Dermis microvascular lymphatic vessel endothelial cell (primary cell): ENCODE results near the gene DOCK9. TPM values are rescaled to one million over a fixed set of nuclear protein-coding genes. Genes with fewer than 3 reads are reported as not detected.

Experiments used
- DNase-seq, 2 donors: peaks; one replicate each; pipeline versions ENCODE4 v3.0.0 to v3.0.0-alpha.2; 2010; ENCODE audit warnings: low read depth in 2 of 2
- total RNA-seq: library from RNA; depleted of rRNA; stranded (reverse); fragments of >200 nt; gene quantifications from 2 replicates; pipeline ENCODE4 v1.2.1, GENCODE V29; 2014

Gene DOCK9
- total RNA-seq, 1 donor from 2014 or later: 249 TPM

- peak in 1 of 2 donors; percentile 42 for DNase-seq
These were observed 88.3 kb downstream of the DOCK9 start for GRCh38 chr13:98889419-98890085.

GRCh38 chr13:98888890-98889279, 89.0 kb downstream of the DOCK9 start:
- DNase-seq: no peak

- DNase-seq: no peak
These were observed 89.5 kb downstream of the DOCK9 start for GRCh38 chr13:98888222-98888889.

GRCh38 chr13:98886587-98887230, 91.2 kb downstream of the DOCK9 start:
- no peak for DNase-seq

- DNase-seq: no peak
These were observed 92.3 kb downstream of the DOCK9 start for GRCh38 chr13:98885600-98885999.

- DNase-seq: no peak
These were observed 93.9 kb downstream of the DOCK9 start for GRCh38 chr13:98883998-98884397.

GRCh38 chr13:98881390-98881789, 96.5 kb downstream of the DOCK9 start:
- no peak for DNase-seq

- DNase-seq: peak in 1 of 2 donors; percentile 53
These were observed 97.2 kb downstream of the DOCK9 start for GRCh38 chr13:98880677-98881076.

- DNase-seq: no peak
These were observed 97.9 kb downstream of the DOCK9 start for GRCh38 chr13:98879957-98880356.

- DNase-seq: no peak
These were observed 98.7 kb downstream of the DOCK9 start for GRCh38 chr13:98879127-98879520.

GRCh38 chr13:98878486-98879126, 99.3 kb downstream of the DOCK9 start:
- DNase-seq: no peak

- no peak for DNase-seq
These were observed 99.9 kb downstream of the DOCK9 start for GRCh38 chr13:98877936-98878335.

GRCh38 chr13:98877466-98877865, 100.4 kb downstream of the DOCK9 start:
- DNase-seq: no peak

GRCh38 chr13:98875146-98875729, 102.6 kb downstream of the DOCK9 start:
- DNase-seq: no peak

- DNase-seq: no peak
These were observed 103.9 kb downstream of the DOCK9 start for GRCh38 chr13:98874029-98874397.

- no peak for DNase-seq
These were observed 104.4 kb downstream of the DOCK9 start for GRCh38 chr13:98873377-98874028.

GRCh38 chr13:98871727-98872126, 106.1 kb downstream of the DOCK9 start:
- DNase-seq: no peak

- peak; percentile 15 to 77 for DNase-seq
These were observed 108.3 kb downstream of the DOCK9 start for GRCh38 chr13:98869408-98870090.

GRCh38 chr13:98868932-98869331, 108.9 kb downstream of the DOCK9 start:
- no peak for DNase-seq

- no peak for DNase-seq
These were observed 111.0 kb downstream of the DOCK9 start for GRCh38 chr13:98866882-98867281.

- no peak for DNase-seq
These were observed 117.4 kb downstream of the DOCK9 start for GRCh38 chr13:98860491-98860890.
